GM19351 (cell line): ENCODE data around the gene HHAT.
A peak's percentile ranks its signal among the peaks of the same experiment; 100 is the strongest.

Experiments
- ATAC-seq: cut with Tn5 transposase; IDR thresholded peaks from one replicate; pipeline ENCODE4 v1.9.1; 2021; ENCODE audit warnings: mild to moderate bottlenecking, moderate library complexity; ENCODE audit not compliant: unreplicated experiment

The HHAT gene

DNA sequence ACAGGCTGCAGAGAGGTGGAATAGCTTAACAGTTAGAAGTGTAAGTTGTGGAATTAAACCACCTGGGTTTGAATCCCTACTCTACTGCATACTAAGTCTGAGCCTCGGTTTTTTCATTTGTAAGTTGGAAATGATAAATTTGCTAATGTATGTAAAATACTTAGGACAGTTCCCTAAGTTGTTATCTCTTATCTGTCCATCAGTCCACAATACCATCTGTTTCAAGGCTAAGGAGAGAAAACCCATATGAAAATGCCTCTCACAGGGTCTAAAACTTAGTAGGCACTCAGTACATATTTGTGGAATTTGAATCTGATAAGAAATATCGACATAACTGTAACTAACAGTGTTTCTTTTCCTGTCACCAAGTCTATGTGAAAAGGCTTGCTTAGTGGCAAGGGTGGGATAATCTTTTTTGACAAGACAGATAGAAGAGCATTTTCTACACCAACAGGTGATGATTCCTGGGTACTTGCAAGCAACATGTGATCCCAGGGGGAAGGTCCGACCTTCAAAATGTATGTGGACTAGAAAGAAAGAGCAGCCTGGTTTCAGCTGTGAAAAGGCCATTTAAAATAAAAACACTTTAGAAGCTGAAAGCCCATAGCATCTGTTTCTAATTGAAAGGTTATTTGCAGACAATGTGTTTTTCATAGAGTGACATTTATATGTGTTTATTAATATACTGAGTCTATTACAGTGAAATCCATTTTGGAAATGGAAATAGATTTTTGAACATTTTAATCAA, 202.9 kb downstream of the HHAT start:
- ATAC-seq, result no peak

GRCh38 chr1:210532223-210532598, 203.5 kb downstream of the HHAT start:
- no peak for ATAC-seq

GRCh38 chr1:210535761-210536160, 207.1 kb downstream of the HHAT start:
- ATAC-seq, result no peak

GRCh38 chr1:210536254-210536961, 207.7 kb downstream of the HHAT start:
- ATAC-seq, result no peak

DNA sequence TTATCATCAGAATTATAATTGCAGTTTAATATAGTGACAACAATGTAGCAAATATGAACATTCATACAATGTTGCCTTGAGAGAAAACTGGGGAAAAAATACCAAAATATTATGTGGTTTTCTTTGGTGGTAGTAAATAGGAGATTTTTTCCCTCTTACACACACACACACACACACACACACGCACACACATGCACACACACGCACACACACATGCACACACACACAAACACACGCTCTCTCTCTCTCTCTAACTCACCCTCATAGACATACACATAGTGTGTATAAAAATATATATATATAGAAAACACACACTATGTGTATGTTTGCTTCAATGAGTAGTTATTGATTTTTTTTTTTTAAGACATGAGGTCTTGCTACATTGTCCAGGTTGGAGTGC, 211.6 kb downstream of the HHAT start:
- ATAC-seq, result no peak

DNA sequence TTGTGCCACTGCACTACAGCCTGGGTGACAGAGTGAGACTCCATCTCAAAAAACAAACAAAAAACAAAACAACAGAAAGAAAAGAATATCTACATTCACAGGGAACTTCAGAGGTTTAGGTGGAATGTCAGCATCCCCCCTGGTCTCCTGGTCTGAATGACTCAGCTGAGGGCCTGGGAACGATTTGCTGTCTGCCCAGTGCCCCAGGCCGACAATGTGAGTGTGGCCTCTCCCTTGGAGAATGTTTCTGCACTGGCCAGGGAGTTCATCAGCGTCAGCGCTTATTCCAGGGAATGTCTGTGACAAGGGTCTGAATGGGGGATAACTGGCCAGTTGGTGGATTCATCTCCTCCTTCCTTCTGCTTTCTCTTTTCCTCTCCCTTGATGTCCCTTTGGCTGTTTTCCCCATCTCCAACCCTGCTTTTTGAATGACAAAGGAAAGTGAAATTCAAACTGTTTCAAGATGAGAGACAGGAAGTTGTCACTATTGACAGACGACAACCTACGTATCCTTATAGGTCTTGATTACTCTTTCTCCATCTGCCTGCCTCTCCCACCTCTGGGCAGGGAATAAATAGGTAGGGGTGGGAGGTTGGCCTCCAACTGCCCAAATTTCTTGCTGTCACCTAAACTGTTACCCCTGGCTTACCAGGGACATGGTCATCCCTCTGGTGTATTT, 213.1 kb downstream of the HHAT start:
- ATAC-seq, result no peak

GRCh38 chr1:210551899-210552298, 223.2 kb downstream of the HHAT start:
- ATAC-seq, result no peak

GRCh38 chr1:210553711-210554110, 225.0 kb downstream of the HHAT start:
- ATAC-seq, result no peak

- ATAC-seq, result no peak
Observed at GRCh38 chr1:210554382-210554781, 225.7 kb downstream of the HHAT start.

GRCh38 chr1:210556475-210556874, 227.8 kb downstream of the HHAT start:
- ATAC-seq, result no peak

DNA sequence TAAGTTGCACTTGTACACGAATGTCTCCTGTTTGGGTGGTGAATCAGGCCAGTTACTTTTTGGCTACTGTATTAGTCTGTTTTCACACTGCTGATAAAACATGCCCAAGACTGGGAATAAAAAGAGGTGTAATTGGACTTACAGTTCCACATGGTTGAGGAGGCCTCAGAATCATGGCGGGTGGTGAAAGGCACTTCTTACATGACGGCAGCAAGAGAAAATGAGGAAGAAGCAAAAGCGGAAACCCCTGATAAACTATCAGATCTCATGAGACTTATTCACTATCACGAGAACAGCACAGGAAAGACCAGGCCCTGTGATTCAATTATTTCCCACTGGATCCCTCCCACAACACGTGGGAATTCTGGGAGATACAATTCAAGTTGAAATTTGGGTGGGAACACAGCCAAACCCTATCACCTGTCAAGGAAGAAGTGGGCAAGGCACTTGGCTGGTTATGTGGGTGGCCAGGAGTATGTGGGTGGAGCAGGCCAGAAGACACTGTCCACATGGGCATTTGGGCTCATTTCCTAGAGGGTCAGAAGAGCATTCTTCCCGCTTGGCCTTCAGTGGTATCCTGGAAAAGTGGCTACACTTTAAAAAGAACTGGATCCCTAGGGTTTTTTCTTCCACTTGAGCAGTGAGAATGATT, 228.8 kb downstream of the HHAT start:
- no peak for ATAC-seq

- no peak for ATAC-seq
Observed at GRCh38 chr1:210558302-210558701, 229.6 kb downstream of the HHAT start.

DNA sequence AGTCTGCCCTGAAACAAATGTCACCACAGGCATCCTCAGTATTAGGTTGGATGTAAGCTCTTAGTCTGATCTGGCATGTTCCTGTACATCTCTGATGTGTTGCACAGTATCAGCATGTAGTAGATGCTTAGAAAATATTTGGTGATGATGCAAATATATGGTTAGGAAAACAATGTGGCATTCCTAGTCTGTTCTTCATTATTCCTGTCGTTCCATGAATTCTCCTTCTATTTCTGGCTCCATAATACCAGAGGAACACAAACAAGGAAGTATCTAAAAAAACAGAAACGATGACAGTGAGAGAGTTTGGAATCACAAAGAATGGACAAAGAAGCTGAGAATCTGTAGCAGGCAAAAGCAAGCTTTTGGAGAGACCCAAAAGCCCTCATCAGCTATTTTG, 236.6 kb downstream of the HHAT start:
- no peak for ATAC-seq

DNA sequence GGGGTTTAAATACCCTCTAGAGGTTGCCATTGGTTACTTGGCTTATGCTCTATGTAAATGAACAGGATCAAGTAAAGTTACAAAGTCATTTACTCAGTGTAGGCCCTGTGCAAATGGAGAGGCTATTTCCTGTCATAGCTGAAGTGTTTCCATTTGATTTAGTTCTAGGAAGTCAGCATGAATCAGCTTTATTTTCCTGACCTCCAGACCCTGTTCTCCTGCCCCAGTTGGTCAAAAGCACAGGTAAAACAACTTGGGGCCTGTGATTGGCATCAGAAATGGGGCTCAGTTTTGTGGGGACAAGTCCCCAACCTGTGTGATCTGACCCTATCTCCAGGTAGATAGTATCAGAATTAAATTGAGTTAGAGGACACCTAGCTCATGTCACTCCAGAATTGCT, 239.9 kb downstream of the HHAT start:
- ATAC-seq, result no peak

GRCh38 chr1:210570116-210570515, 241.4 kb downstream of the HHAT start:
- no peak for ATAC-seq

GRCh38 chr1:210571356-210572284, 242.9 kb downstream of the HHAT start:
- ATAC-seq, result no peak

DNA sequence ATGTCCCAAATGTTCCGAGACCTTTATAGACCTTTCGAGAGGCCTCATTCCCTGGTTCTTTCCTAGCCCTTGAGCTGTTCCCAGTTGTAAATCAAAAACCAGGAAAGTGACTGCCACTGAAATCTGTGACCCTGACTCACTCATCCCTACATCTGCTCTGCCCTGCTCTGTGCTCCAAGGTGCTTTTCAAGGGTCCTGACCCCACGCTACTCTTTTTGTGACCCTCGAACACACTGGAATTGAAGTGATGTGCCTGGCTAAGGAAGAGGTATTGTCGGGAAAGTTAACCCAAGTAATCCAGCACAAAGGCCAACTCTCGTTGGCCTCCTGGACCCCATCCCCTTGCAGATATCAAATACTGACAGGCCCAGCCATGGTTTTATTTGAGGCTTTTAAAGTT, 244.4 kb downstream of the HHAT start:
- no peak for ATAC-seq

DNA sequence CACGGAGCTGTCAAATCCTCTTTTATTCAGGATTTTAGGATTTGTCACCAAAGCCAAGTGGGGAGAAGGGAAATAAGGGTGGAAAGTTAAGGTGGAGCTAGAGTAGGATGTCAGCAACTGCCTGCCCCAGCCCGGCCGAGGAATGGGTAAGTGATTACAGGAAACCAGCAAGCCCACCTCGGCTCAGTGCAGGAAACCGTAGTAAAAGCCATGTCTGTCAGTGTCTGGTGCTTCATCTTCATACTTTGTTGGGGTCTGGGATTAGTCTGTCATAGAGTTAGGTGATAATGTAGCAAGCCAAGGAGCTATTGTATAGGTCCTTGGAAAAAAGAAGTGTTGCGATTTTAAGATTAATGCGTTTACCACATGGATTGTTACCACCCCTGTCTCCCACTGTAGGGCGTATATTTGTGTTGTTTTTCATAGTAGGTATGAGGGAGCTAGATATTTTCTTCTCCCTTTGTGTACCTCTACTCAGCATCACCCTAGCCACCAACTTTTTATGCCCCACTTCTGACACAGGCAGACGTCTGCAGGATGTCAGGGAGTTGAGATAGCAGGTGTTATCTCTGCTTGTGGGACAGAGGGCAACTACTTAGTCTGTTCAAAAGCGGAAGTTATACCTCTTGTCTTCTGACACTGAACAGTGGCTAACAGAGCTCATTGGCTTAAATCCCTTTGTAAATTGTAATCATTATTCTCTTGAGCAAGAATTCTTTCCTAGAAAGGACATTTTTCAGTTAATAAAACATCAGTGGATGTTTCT, 253.7 kb downstream of the HHAT start:
- no peak for ATAC-seq

GRCh38 chr1:210584439-210585113, 255.9 kb downstream of the HHAT start:
- ATAC-seq, result peak; percentile 96
